Fibroblast of the aortic adventitia (primary cell): Measurements from ENCODE around the gene PSMA4. TPM values are rescaled to one million over a fixed set of nuclear protein-coding genes. Genes with fewer than 3 reads are reported as not detected.
A peak's percentile ranks its signal among the peaks of the same experiment; 100 is the strongest.

Source experiments
- DNase-seq: peaks from one replicate; pipeline ENCODE4 v3.0.0-alpha.2; 2010; ENCODE audit warnings: low read depth
- H3K4me3 ChIP-seq: 2 replicates; pipeline ENCODE4 v1.5.1; 2011; ENCODE audit warnings: low read depth, mild to moderate bottlenecking, control low read depth, low read length, moderate library complexity
- CTCF ChIP-seq: IDR thresholded peaks from 2 replicates; pipeline ENCODE4 v1.5.1; 2011; ENCODE audit warnings: mild to moderate bottlenecking, low read length, control low read depth, inconsistent platforms; ENCODE audit not compliant: insufficient read depth
- total RNA-seq: library from RNA; depleted of rRNA; stranded (reverse); fragments of >200 nt; gene quantifications from 2 replicates; pipeline ENCODE4 v1.2.3, GENCODE V29; 2012; ENCODE audit warnings: low replicate concordance

Gene PSMA4
- total RNA-seq, 1 donor, result 275 TPM

- peak; percentile 66 for DNase-seq
- H3K4me3 ChIP-seq, result peak within 1 kb of the TSS; percentile 74
- TF ChIP-seq CTCF, result no peak
Measured at GRCh38 chr15:78565097-78565950, 25.1 kb downstream of the PSMA4 start, which contains the start of gene CHRNA5. CHRNA5 (plus strand) TSS chr15:78565520; CDS start chr15:78565720, 200 bp downstream.

DNA sequence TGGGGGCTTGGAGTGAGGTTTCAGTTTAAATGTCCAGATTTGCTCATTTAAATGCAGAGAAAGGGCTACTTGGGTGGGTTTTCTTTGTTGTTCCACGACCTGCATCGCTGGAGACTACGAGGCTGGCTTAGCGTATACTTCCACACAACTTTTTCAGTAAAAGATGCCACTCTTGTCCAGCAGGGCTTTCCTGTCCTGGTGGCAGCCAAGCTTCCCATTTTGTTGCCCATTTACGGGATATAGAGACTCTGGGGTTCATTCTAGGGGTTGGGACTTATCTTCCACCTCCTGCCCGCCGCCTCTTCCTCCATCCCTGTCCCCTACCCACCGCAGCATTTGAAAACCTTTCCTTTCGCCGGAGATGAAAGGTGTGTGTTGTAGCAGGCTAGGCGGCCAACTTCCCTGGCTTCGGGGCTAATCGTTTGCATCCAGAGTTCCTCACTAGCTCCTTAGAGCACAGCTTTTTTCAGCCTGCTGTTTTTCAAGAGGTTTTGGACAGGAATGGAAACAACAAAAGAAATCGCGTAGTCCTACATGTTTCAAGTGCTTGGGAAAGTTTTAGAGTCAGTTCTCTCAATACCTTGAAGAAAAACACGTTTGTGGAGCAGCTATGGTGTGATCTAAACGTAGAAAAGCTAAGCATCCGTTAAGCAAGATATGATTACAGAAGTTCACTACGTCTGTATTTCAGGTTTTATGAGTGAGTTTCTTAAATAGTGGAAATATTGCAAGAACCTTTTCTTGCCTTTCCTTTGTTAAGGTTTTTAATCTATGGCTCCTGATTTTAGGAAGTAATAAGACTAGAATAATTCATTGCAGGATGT, 25.9 kb downstream of the PSMA4 start:
- peak; percentile 17 for TF ChIP-seq CTCF
- DNase-seq, result peak; percentile 14
- peak overlapping the region; percentile 74 for H3K4me3 ChIP-seq

DNA sequence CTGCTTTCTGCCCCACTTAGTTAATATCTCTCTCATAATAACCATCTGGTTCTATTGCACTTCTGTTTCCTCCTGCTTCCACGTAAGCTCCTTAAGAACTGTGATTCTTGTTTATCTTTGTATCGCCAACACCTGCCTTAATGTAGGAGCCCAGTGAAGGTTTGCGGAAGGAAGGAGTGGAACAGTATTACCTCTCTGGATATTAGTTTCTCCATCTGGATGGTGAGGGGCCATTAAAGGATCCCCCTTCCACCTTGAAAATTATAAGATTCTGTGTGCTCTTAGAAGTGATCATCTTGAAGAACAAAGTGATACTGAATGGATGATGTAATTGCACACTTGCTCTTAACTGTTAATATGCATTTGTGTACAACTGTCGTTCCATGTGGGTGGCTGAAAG, 27.3 kb downstream of the PSMA4 start:
- no peak for DNase-seq
- H3K4me3 ChIP-seq, result no peak overlapping the region
- no peak for TF ChIP-seq CTCF

GRCh38 chr15:78570710-78571109, 30.5 kb downstream of the PSMA4 start:
- DNase-seq, result no peak
- H3K4me3 ChIP-seq, result no peak overlapping the region
- TF ChIP-seq CTCF, result no peak

- H3K4me3 ChIP-seq, result no peak overlapping the region
- no peak for TF ChIP-seq CTCF
- no peak for DNase-seq
Measured at GRCh38 chr15:78571382-78571781, 31.1 kb downstream of the PSMA4 start.

DNA sequence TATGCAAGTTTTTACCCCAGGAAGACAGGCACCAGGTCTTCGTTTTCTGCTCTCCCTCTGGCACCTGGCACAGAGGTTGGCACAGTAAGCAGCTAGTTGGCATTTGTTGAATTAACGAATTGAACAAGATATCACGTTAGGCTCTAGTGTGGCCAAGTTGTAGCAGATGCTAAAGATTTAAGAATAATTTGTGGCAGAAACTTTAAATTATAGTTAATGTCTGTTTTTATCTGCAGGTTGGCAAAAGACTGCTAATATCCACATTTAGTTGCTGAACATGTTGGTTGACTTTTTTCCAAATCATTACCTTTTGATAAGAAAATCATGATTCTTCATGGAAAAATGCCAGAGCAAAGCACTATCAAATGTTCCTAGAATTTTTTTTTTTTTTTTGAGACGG, 33.2 kb downstream of the PSMA4 start:
- no peak for TF ChIP-seq CTCF
- H3K4me3 ChIP-seq, result no peak overlapping the region
- DNase-seq, result no peak
